T-helper 2 cell (primary cell): Measurements from ENCODE around the gene PIGN.
"Not testable (repeated sequence)": the region's sequence is repeated elsewhere in the genome, so short reads cannot be mapped to it uniquely, and the experiment has no call there.

Experiments
- DNase-seq, 5 experiments: peaks; one replicate each; pipeline versions ENCODE4 v3.0.0 to v3.0.0-alpha.2; 2012 to 2022

PIGN gene

GRCh38 chr18:62182220-62182619 is 4.6 kb downstream of the PIGN start:
- DNase-seq: no peak

GRCh38 chr18:62179213-62179612 is 7.6 kb downstream of the PIGN start:
- DNase-seq: no peak

GRCh38 chr18:62177271-62177670 is 9.6 kb downstream of the PIGN start:
- DNase-seq: no peak

GRCh38 chr18:62175521-62175920 is 11.3 kb downstream of the PIGN start:
- DNase-seq: peak in 1 of 5 experiments; percentile 8

GRCh38 chr18:62172298-62172697 is 14.6 kb downstream of the PIGN start:
- DNase-seq: no peak

GRCh38 chr18:62170857-62171256 is 16.0 kb downstream of the PIGN start:
- no peak for DNase-seq

- DNase-seq: not testable (repeated sequence)
These were observed 20.3 kb downstream of the PIGN start for GRCh38 chr18:62166524-62166923.

GRCh38 chr18:62165583-62165982 is 21.3 kb downstream of the PIGN start:
- DNase-seq: no peak

GRCh38 chr18:62164855-62165487 is 21.9 kb downstream of the PIGN start:
- no peak for DNase-seq

- DNase-seq: no peak
These were observed 22.5 kb downstream of the PIGN start for GRCh38 chr18:62164310-62164709.

- no peak for DNase-seq
These were observed 29.0 kb downstream of the PIGN start for GRCh38 chr18:62157843-62158242.

- DNase-seq: no peak
These were observed 34.0 kb downstream of the PIGN start for GRCh38 chr18:62152844-62153243.

- DNase-seq: no peak
These were observed 35.6 kb downstream of the PIGN start for GRCh38 chr18:62151068-62151771.

- DNase-seq: no peak
These were observed 42.5 kb downstream of the PIGN start for GRCh38 chr18:62144338-62144737.

GRCh38 chr18:62140259-62140658 is 46.6 kb downstream of the PIGN start:
- DNase-seq: no peak

GRCh38 chr18:62138461-62139235 is 48.2 kb downstream of the PIGN start:
- DNase-seq: no peak

GRCh38 chr18:62131301-62131909 is 55.5 kb downstream of the PIGN start:
- DNase-seq: peak in 4 of 5 experiments; percentile 1 to 67 (median 30)

GRCh38 chr18:62128157-62128556 is 58.7 kb downstream of the PIGN start:
- no peak for DNase-seq

- DNase-seq: no peak
These were observed 60.1 kb downstream of the PIGN start for GRCh38 chr18:62126737-62127136.

GRCh38 chr18:62125702-62126101 is 61.2 kb downstream of the PIGN start:
- DNase-seq: no peak

GRCh38 chr18:62122330-62122729 is 64.5 kb downstream of the PIGN start:
- DNase-seq: no peak

GRCh38 chr18:62119884-62120283 is 67.0 kb downstream of the PIGN start:
- DNase-seq: no peak

GRCh38 chr18:62118328-62118727 is 68.5 kb downstream of the PIGN start:
- DNase-seq: no peak
